SK-MEL-5 (cell line): Measurements from ENCODE around the gene SLC25A11. TPM values are rescaled to one million over a fixed set of nuclear protein-coding genes. Genes with fewer than 3 reads are reported as not detected.

Experiments used
- DNase-seq: peaks from one replicate; pipeline ENCODE4 v3.0.0-alpha.2; 2016; ENCODE audit warnings: low read depth, low spot score
- in situ Hi-C: cut with HindIII; loops from 2 replicates; pipeline ENCODE4 v1.10.0; 2016; ENCODE audit warnings: low sequenced_read_pairs, high pct_unique_total_duplicates, low pct_unique_long_range_greater_than_20kb
- small RNA-seq, 2 experiments: library from RNA; depleted of rRNA; stranded (forward); fragments of <200 nt; gene quantifications; one replicate each; pipeline ENCODE3, GENCODE V24; 2014
- total RNA-seq: library from RNA; depleted of rRNA; stranded (reverse); fragments of >200 nt; shearing (Covaris generic); gene quantifications from 2 replicates; pipeline ENCODE4 v1.2.3, GENCODE V29; 2014; rRNA removed

The SLC25A11 gene
- total RNA-seq, 1 experiment from 2014 or later = 115 TPM

- no peak for DNase-seq
- in situ Hi-C loops = no loop called here
These were observed 48.1 kb downstream of the SLC25A11 start for GRCh38 chr17:4891411-4892410.

GRCh38 chr17:4887581-4887980, 52.3 kb downstream of the SLC25A11 start:
- in situ Hi-C loops = no loop called here
- DNase-seq = no peak

Small RNA genes within 50 kb of the gene (small RNA-seq; reads per million reads assigned to genes)
- gene MIR6864 (0 reads per million in 2 experiments), gene MIR6865 (0 reads per million in 2 experiments)

Other genes with a start within 250 kb of the SLC25A11 start
- gene PELP1, start 235.9 kb downstream of the SLC25A11 start, total RNA-seq = 18.1 and 23.4 TPM in 2 replicates
- 13.6 and 17.2 TPM in 2 replicates for gene ARRB2, start 229.4 kb downstream of the SLC25A11 start, total RNA-seq
- 26.3 and 32.0 TPM in 2 replicates for gene MED11, start 208.6 kb downstream of the SLC25A11 start, total RNA-seq
- 0.11 TPM in 1 of 2 replicates, not detected in the other for gene ZMYND15, start 200.2 kb downstream of the SLC25A11 start, total RNA-seq
- 10.0 and 10.7 TPM in 2 replicates for gene CXCL16, start 200.1 kb downstream of the SLC25A11 start, total RNA-seq
- not detected in 2 replicates for gene TM4SF5, start 168.2 kb downstream of the SLC25A11 start, total RNA-seq
- gene VMO1, start 153.7 kb downstream of the SLC25A11 start, total RNA-seq = not detected in 2 replicates
- not detected in 2 replicates for gene GLTPD2, start 151.1 kb downstream of the SLC25A11 start, total RNA-seq
- 171 and 190 TPM in 2 replicates for gene PSMB6, start 143.9 kb downstream of the SLC25A11 start, total RNA-seq
- gene PLD2, start 132.9 kb downstream of the SLC25A11 start, total RNA-seq = 10.2 and 10.5 TPM in 2 replicates
- 18.7 and 19.5 TPM in 2 replicates for gene MINK1, start 106.7 kb downstream of the SLC25A11 start, total RNA-seq
- not detected in 2 replicates for gene C17orf107, start 40.5 kb downstream of the SLC25A11 start, total RNA-seq
- gene CHRNE, start 36.9 kb downstream of the SLC25A11 start, total RNA-seq = 0.11 TPM in 1 of 2 replicates, not detected in the other
- gene GP1BA, start 7.8 kb downstream of the SLC25A11 start, total RNA-seq = not detected in 2 replicates
- gene RNF167, start 222 bp upstream of the SLC25A11 start, total RNA-seq = 30.6 and 38.3 TPM in 2 replicates
- 714 and 787 TPM in 2 replicates for gene PFN1, start 8.5 kb upstream of the SLC25A11 start, total RNA-seq
- 3.6 and 4.3 TPM in 2 replicates for gene ENO3, start 11.1 kb upstream of the SLC25A11 start, total RNA-seq
- 41.6 and 55.3 TPM in 2 replicates for gene SPAG7, start 27.8 kb upstream of the SLC25A11 start, total RNA-seq
- 4.4 and 5.6 TPM in 2 replicates for gene CAMTA2, start 47.6 kb upstream of the SLC25A11 start, total RNA-seq
- gene INCA1, start 57.5 kb upstream of the SLC25A11 start, total RNA-seq = 0.16 and 0.24 TPM in 2 replicates
- 48.2 and 54.7 TPM in 2 replicates for gene KIF1C, start 57.9 kb upstream of the SLC25A11 start, total RNA-seq
- gene SLC52A1, start 95.4 kb upstream of the SLC25A11 start, total RNA-seq = not detected in 2 replicates
- 0.19 TPM in 1 of 2 replicates, not detected in the other for gene ZFP3, start 138.4 kb upstream of the SLC25A11 start, total RNA-seq
- 7.1 and 7.4 TPM in 2 replicates for gene ZNF232, start 171.8 kb upstream of the SLC25A11 start, total RNA-seq
- not detected in 2 replicates for gene USP6, start 176.0 kb upstream of the SLC25A11 start, total RNA-seq